ENCODE data around the gene TTC1. TPM values are rescaled to one million over a fixed set of nuclear protein-coding genes. Genes with fewer than 3 reads are reported as not detected.

The TTC1 gene
- total RNA-seq, 2 experiments from 2014 or later = 50.2 to 57.5 TPM

- no peak for TF ChIP-seq CTCF (IDR thresholded peaks at IDR 0.05)
- H3K4me3 Mint-ChIP-seq = no peak overlapping the region
- H3K27me3 Mint-ChIP-seq = no peaks in the 10 kb centered on the region
- peaks cover 12% of the 10 kb centered on the region for H3K4me1 Mint-ChIP-seq (ENCODE audit: low read depth)
- H3K27ac Mint-ChIP-seq = no peak overlapping the region
- ATAC-seq (no peak), DNase-seq (no peak)
- intact Hi-C loops (cut with micrococcal nuclease) = no loop called here
- POLR2A ChIA-PET = interaction anchor here (0.5 kb wide), 1 partner anchor 36 kb away, joined by 3 read pairs; no protein-coding TSS in a partner anchor
- H3K9me3 Mint-ChIP-seq = no peaks in the 10 kb centered on the region
- CTCF ChIA-PET = interaction anchor here (3.6 kb wide), 1 partner anchor 9 kb away, joined by 11 read pairs; no protein-coding TSS in a partner anchor
- peaks cover 25% of the 10 kb centered on the region for H3K36me3 Mint-ChIP-seq (ENCODE audit: low read depth)
Observed at GRCh38 chr5:160090059-160090458, 81.1 kb downstream of the TTC1 start.

DNA sequence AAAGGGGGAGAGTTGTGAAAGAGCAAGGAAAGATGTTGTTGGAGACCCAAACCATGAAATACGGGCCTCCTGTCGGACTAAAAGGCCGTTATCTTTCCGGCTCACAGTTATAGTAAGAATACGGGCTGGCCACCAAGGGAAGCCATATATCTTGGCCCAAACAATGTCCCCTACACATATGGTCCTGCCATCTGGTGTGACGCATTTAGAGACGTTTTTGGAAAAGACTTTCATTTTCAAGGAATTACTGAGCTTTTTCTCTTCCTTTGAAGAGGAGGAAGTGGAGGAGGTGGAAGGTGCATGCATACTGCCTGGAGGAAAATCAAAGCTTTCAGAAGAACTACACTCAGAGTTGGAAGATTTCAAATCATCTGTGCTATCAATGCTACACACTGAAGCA is 83.6 kb downstream of the TTC1 start:
- DNase-seq = no peak

GRCh38 chr5:160092960-160093707 is 84.2 kb downstream of the TTC1 start:
- Mint-ChIP-seq H3K27me3 (no peaks in the 10 kb centered on the region), H3K4me3 (no peak overlapping the region), H3K4me1 (ENCODE audit: low read depth) (peaks cover 12% of the 10 kb centered on the region), H3K9me3 (no peaks in the 10 kb centered on the region), H3K36me3 (ENCODE audit: low read depth) (peaks cover 27% of the 10 kb centered on the region), H3K27ac (no peak overlapping the region)
- TF ChIP-seq CTCF (IDR thresholded peaks at IDR 0.05) = no peak
- ChIA-PET POLR2A (interaction anchor here (0.6 kb wide), 1 partner anchor 20 kb away, joined by 3 read pairs; no protein-coding TSS in a partner anchor), CTCF (interaction anchor here (2.2 kb wide), 1 partner anchor 71 kb away, joined by 6 read pairs; no protein-coding TSS in a partner anchor)
- intact Hi-C loops (cut with micrococcal nuclease) = no loop called here
- DNase-seq (no peak), ATAC-seq (no peak)

More for the DNA sequence above, 83.6 kb downstream of the TTC1 start:
- ATAC-seq = no peak
- intact Hi-C loops (cut with micrococcal nuclease) = no loop called here
- H3K4me1 Mint-ChIP-seq (ENCODE audit: low read depth) = peaks cover 12% of the 10 kb centered on the region
- no peaks in the 10 kb centered on the region for H3K27me3 Mint-ChIP-seq
- TF ChIP-seq CTCF (IDR thresholded peaks at IDR 0.05) = no peak
- ChIA-PET POLR2A (interaction anchor here (0.6 kb wide), 1 partner anchor 19 kb away, joined by 3 read pairs; no protein-coding TSS in a partner anchor), CTCF (interaction anchor here (2.2 to 3.6 kb wide), 2 partner anchors 12 to 71 kb away, joined by 6 to 11 read pairs; no protein-coding TSS in a partner anchor)
- peaks cover 27% of the 10 kb centered on the region for H3K36me3 Mint-ChIP-seq (ENCODE audit: low read depth)
- no peak overlapping the region for H3K4me3 Mint-ChIP-seq
- H3K27ac Mint-ChIP-seq = no peak overlapping the region
- no peaks in the 10 kb centered on the region for H3K9me3 Mint-ChIP-seq

DNA sequence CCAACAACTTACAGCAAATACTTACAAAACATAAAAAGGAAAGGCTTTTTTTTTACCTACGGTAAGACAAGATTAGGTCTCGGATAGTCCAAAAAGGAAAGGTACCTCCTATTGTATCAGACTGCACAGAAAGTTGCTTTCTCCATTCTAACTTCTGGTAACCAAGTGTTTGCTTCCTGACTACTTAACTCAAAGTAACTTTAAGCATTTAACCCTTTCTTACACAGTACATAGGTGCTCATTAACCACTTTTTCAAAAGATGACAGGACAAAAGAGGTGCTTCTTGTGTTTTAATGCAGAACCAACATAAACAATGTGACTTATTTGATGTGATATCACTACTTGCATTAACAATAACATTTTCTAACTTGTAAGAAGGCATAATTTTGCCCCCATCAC is 87.2 kb downstream of the TTC1 start:
- peaks cover 9% of the 10 kb centered on the region for H3K4me1 Mint-ChIP-seq (ENCODE audit: low read depth)
- H3K27me3 Mint-ChIP-seq = no peaks in the 10 kb centered on the region
- DNase-seq (no peak), ATAC-seq (no peak)
- no peaks in the 10 kb centered on the region for H3K9me3 Mint-ChIP-seq
- ChIA-PET POLR2A (no interaction called here), CTCF (no interaction called here)
- H3K36me3 Mint-ChIP-seq (ENCODE audit: low read depth) = peaks cover 30% of the 10 kb centered on the region
- no peak overlapping the region for H3K4me3 Mint-ChIP-seq
- H3K27ac Mint-ChIP-seq = no peak overlapping the region
- intact Hi-C loops (cut with micrococcal nuclease) = no loop called here
- no peak for TF ChIP-seq CTCF (IDR thresholded peaks at IDR 0.05)

DNA sequence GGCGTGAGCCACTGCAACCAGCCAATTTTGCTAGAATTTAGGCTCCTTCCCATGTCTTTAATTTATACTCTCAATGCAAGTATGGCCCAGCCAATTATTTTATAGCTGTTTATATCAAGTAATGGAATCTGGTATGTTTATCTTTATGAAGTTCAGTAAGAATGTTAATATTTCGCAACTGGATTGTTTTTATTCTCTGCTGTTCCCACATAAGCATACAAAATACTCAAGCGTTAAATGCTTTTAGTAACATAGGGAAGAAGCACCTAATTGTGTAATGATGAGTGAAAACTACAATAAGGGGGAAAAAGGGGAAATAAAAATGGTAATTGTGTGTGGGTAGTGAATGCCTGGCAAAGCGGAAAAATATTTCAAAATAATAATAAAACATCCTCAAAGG is 89.1 kb downstream of the TTC1 start:
- DNase-seq (no peak), ATAC-seq (no peak)
- TF ChIP-seq CTCF (IDR thresholded peaks at IDR 0.05) = no peak
- Mint-ChIP-seq H3K9me3 (no peaks in the 10 kb centered on the region), H3K27me3 (no peaks in the 10 kb centered on the region), H3K4me3 (no peak overlapping the region), H3K4me1 (ENCODE audit: low read depth) (peaks cover 7% of the 10 kb centered on the region), H3K36me3 (ENCODE audit: low read depth) (peaks cover 20% of the 10 kb centered on the region), H3K27ac (no peak overlapping the region)
- POLR2A ChIA-PET = no interaction called here
- intact Hi-C loops (cut with micrococcal nuclease) = no loop called here
- CTCF ChIA-PET = no interaction called here
